GM18508 (cell line): ENCODE measurements around the gene NDUFAF3.

ENCODE experiments used
- ATAC-seq: cut with Tn5 transposase; IDR thresholded peaks from one replicate; pipeline ENCODE4 v1.9.1; 2021; ENCODE audit warnings: moderate number of reproducible peaks; ENCODE audit not compliant: insufficient read depth, unreplicated experiment

NDUFAF3 gene

GRCh38 chr3:49034650-49035049 lies 12.7 kb downstream of the NDUFAF3 start:
- no peak for ATAC-seq

GRCh38 chr3:49035281-49035680 lies 13.4 kb downstream of the NDUFAF3 start:
- no peak for ATAC-seq

GRCh38 chr3:49053543-49053942 lies 31.6 kb downstream of the NDUFAF3 start:
- ATAC-seq, result no peak

GRCh38 chr3:49054344-49054862 lies 32.5 kb downstream of the NDUFAF3 start:
- no peak for ATAC-seq

GRCh38 chr3:49057268-49057667 lies 35.3 kb downstream of the NDUFAF3 start:
- no peak for ATAC-seq

GRCh38 chr3:49058011-49058410 lies 36.1 kb downstream of the NDUFAF3 start:
- ATAC-seq, result no peak
